Cardiac muscle cell (in vitro differentiated cells and primary cell): ENCODE data around the gene ADAMTS14. TPM values are rescaled to one million over a fixed set of nuclear protein-coding genes. Genes with fewer than 3 reads are reported as not detected.
A peak's percentile ranks its signal among the peaks of the same experiment; 100 is the strongest.

Source experiments
- DNase-seq, 2 donors: peaks; one replicate each; pipeline versions ENCODE4 v3.0.0 to v3.0.0-alpha.2; 2010 to 2017; ENCODE audit warnings: low read depth in 1 of 2, low spot score in 1 of 2
- H3K27ac ChIP-seq: fragments of 200-600 bp; sonication (generic); 2 replicates; pipeline ENCODE4 v1.5.1; 2016
- H3K27me3 ChIP-seq: fragments of 200-600 bp; sonication (generic); 2 replicates; pipeline ENCODE4 v1.6.0; 2016; ENCODE audit warnings: control low read depth
- H3K36me3 ChIP-seq: fragments of 200-600 bp; sonication (generic); 2 replicates; pipeline ENCODE4 v1.5.1; 2016; ENCODE audit warnings: control low read depth
- H3K4me1 ChIP-seq: fragments of 200-600 bp; sonication (generic); 2 replicates; pipeline ENCODE4 v1.8.1; 2017; ENCODE audit warnings: low read depth, mild to moderate bottlenecking, mixed run types
- H3K4me3 ChIP-seq: fragments of 200-600 bp; sonication (generic); 2 replicates; pipeline ENCODE4 v1.5.1; 2016; ENCODE audit warnings: mild to moderate bottlenecking
- H3K9me3 ChIP-seq: fragments of 200-600 bp; sonication (generic); 2 replicates; pipeline ENCODE4 v1.5.1; 2017; ENCODE audit warnings: low read depth, mild to moderate bottlenecking, control low read depth
- CTCF ChIP-seq: IDR thresholded peaks from 2 replicates; pipeline ENCODE4 v1.5.1; 2012; ENCODE audit warnings: low read depth, mild to moderate bottlenecking, low read length
- polyA plus RNA-seq: library from polyadenylated mRNA; unstranded; fragments of >200 nt; fragmentation: Nextera tagmentation; extraction: Ambion mirVana; gene quantifications from 2 replicates; pipeline ENCODE4 v1.2.1, GENCODE V29; 2016
- total RNA-seq: library from RNA; depleted of rRNA; stranded (reverse); fragments of >200 nt; gene quantifications from 2 replicates; pipeline ENCODE4 v1.2.3, GENCODE V29; 2016

Gene ADAMTS14
- total and polyA plus RNA-seq, 2 experiments from 2014 or later, result 1.2 to 1.9 TPM

GRCh38 chr10:70736525-70736924, 64.2 kb downstream of the ADAMTS14 start:
- DNase-seq, result no peak
- H3K27ac ChIP-seq, result no peak overlapping the region
- no peak for TF ChIP-seq CTCF
- no peaks in the 10 kb centered on the region for H3K4me1 ChIP-seq
- no peaks in the 10 kb centered on the region for H3K27me3 ChIP-seq
- no peaks in the 10 kb centered on the region for H3K9me3 ChIP-seq
- H3K36me3 ChIP-seq, result no peaks in the 10 kb centered on the region
- no peak overlapping the region for H3K4me3 ChIP-seq

- Histone ChIP-seq H3K9me3 (no peaks in the 10 kb centered on the region), H3K4me1 (no peaks in the 10 kb centered on the region), H3K27me3 (no peaks in the 10 kb centered on the region), H3K4me3 (no peak overlapping the region), H3K27ac (no peak overlapping the region), H3K36me3 (no peaks in the 10 kb centered on the region)
- TF ChIP-seq CTCF, result no peak
- no peak for DNase-seq
Observed at GRCh38 chr10:70737250-70737649, 64.9 kb downstream of the ADAMTS14 start.

GRCh38 chr10:70738006-70738760, 65.9 kb downstream of the ADAMTS14 start:
- no peak for TF ChIP-seq CTCF
- Histone ChIP-seq H3K27ac (no peak overlapping the region), H3K4me1 (no peaks in the 10 kb centered on the region), H3K36me3 (no peaks in the 10 kb centered on the region), H3K4me3 (no peak overlapping the region), H3K27me3 (no peaks in the 10 kb centered on the region), H3K9me3 (no peaks in the 10 kb centered on the region)
- no peak for DNase-seq

GRCh38 chr10:70738761-70739121, 66.4 kb downstream of the ADAMTS14 start:
- H3K9me3 ChIP-seq, result no peaks in the 10 kb centered on the region
- no peaks in the 10 kb centered on the region for H3K27me3 ChIP-seq
- no peak overlapping the region for H3K4me3 ChIP-seq
- no peak overlapping the region for H3K27ac ChIP-seq
- no peaks in the 10 kb centered on the region for H3K4me1 ChIP-seq
- no peak for DNase-seq
- no peak for TF ChIP-seq CTCF
- no peaks in the 10 kb centered on the region for H3K36me3 ChIP-seq

GRCh38 chr10:70740406-70741288, 68.3 kb downstream of the ADAMTS14 start:
- no peaks in the 10 kb centered on the region for H3K36me3 ChIP-seq
- no peaks in the 10 kb centered on the region for H3K9me3 ChIP-seq
- DNase-seq, result peak in 1 of 2 donors; percentile 74
- H3K27me3 ChIP-seq, result no peaks in the 10 kb centered on the region
- no peak for TF ChIP-seq CTCF
- peak overlapping the region; percentile 51 for H3K27ac ChIP-seq
- H3K4me3 ChIP-seq, result no peak overlapping the region
- no peaks in the 10 kb centered on the region for H3K4me1 ChIP-seq
